HUDEP-2 (cell line): ENCODE measurements around the gene EPHB2.

Source experiments
- DNase-seq, 76 experiments: peaks; one replicate each; lab custom pipeline; 2025; ENCODE audit not compliant: unreplicated experiment in 76 of 76; lab: John Stamatoyannopoulos, UW

The EPHB2 gene

DNA sequence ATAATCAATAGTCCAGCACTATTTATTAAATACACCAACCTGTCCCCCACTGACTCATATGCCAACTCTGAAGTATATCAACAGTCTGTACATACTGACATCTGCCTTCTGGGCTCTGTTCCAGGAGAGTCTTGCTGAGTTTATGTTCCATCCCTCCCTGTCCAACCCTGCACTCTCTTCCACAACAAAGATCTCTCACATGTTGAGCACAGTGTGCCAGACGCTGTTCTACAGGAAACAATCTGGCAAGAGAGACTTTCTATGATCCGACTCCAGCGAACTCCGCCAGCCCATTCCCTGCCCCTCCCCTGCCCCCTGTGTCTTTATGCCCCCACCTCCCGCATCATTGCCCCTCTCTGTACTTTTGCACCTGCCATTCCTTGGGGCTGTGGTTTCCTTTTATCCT lies 258.7 kb downstream of the EPHB2 start:
- DNase-seq: peak in 20 of 76 experiments; percentile 4 to 66 (median 22)

GRCh38 chr1:22970096-22970495 lies 259.5 kb downstream of the EPHB2 start:
- DNase-seq: no peak
